ENCODE data around the gene PTPRD. TPM values are rescaled to one million over a fixed set of nuclear protein-coding genes. Genes with fewer than 3 reads are reported as not detected.

The PTPRD gene
- total and polyA plus RNA-seq, 5 experiments from 2014 or later, result not detected

- Mint-ChIP-seq H3K4me1 (no peaks in the 10 kb centered on the region), H3K27me3 (no peaks in the 10 kb centered on the region), H3K36me3 (no peaks in the 10 kb centered on the region), H3K9me3 (peaks cover 0 to 4% (median 0%) of the 10 kb centered on the region in 9 donors), H3K27ac (no peak overlapping the region), H3K4me3 (no peak overlapping the region)
- DNase-seq (no peak), ATAC-seq (no peak)
- POLR2A ChIA-PET, result no interaction called here
Measured at GRCh38 chr9:9216934-9217333, 1395.9 kb downstream of the PTPRD start.

DNA sequence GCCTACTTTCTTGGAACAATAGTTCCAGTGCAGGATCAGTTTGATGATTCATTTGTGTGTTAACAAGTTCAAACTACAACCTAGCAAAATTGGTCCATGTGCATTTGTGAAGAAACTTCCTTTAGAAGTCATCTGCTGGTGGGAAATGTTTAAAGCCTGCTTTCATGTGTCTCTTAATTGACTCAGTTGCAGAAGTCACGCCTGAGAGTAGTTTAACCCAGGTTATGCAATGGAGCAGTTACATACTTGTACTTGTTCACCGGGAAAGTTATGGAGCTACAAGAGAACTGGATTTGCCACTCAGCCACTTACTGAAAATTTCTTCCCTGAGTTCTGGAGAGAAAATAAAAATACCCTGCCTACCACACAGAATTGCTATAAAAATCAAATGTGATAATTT is 1397.8 kb downstream of the PTPRD start:
- H3K4me1 Mint-ChIP-seq, result no peaks in the 10 kb centered on the region
- H3K4me3 Mint-ChIP-seq, result no peak overlapping the region
- peaks cover 0 to 4% (median 0%) of the 10 kb centered on the region in 9 donors for H3K9me3 Mint-ChIP-seq
- ATAC-seq (no peak), DNase-seq (no peak)
- no peaks in the 10 kb centered on the region for H3K27me3 Mint-ChIP-seq
- no peaks in the 10 kb centered on the region for H3K36me3 Mint-ChIP-seq
- H3K27ac Mint-ChIP-seq, result no peak overlapping the region
- POLR2A ChIA-PET, result no interaction called here

DNA sequence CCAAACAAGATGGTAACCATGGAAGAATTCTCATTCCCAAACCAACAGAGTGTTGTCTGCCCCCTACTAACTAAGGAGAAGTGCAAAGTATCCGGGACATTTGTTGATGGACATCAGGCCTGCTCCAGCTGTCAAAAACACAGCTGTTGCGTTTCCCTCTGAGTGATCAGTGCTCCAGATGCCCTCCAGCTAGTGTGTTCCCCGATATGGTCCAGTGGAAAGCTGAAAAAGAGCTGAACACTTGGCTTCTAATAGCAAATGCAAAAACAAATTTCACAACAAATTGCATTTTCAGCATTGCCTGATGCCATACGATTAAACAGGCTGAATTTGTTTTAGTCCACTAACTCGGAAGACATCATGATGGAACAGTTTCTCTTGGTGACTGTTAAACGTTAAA is 1398.7 kb downstream of the PTPRD start:
- ATAC-seq (no peak), DNase-seq (no peak)
- Mint-ChIP-seq H3K27ac (no peak overlapping the region), H3K4me3 (no peak overlapping the region), H3K9me3 (peaks cover 0 to 4% (median 0%) of the 10 kb centered on the region in 9 donors), H3K4me1 (no peaks in the 10 kb centered on the region), H3K36me3 (no peaks in the 10 kb centered on the region), H3K27me3 (no peaks in the 10 kb centered on the region)
- POLR2A ChIA-PET, result no interaction called here

DNA sequence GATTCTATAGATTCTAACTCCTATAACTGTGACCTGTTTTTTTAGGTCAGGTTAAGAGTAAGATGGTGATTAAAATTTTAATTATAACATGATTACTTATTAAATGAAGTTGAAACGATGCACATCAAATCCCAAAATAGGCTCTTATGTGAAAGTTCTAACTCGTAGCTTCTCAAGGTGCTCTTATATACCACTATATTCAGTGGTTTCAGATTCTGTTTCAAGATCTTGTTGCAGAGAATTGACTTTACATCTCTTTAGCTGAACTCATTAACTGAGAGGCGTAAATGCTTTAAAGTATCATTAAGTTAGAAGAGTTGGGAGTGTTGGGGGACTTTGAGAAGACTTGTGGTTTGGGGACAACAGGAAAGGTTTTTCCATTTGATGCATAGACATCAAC is 1399.8 kb downstream of the PTPRD start:
- Mint-ChIP-seq H3K4me1 (no peaks in the 10 kb centered on the region), H3K27me3 (no peaks in the 10 kb centered on the region), H3K36me3 (no peaks in the 10 kb centered on the region), H3K27ac (no peak overlapping the region), H3K9me3 (peaks cover 0 to 4% (median 0%) of the 10 kb centered on the region in 9 donors), H3K4me3 (no peak overlapping the region)
- POLR2A ChIA-PET, result no interaction called here
- ATAC-seq (no peak), DNase-seq (no peak)

GRCh38 chr9:9202276-9202675 is 1410.5 kb downstream of the PTPRD start:
- H3K4me3 Mint-ChIP-seq, result no peak overlapping the region
- H3K36me3 Mint-ChIP-seq, result no peaks in the 10 kb centered on the region
- POLR2A ChIA-PET, result no interaction called here
- peaks cover 0 to 5% (median 0%) of the 10 kb centered on the region in 5 donors for H3K27me3 Mint-ChIP-seq
- DNase-seq, result no peak
- no peak for ATAC-seq
- no peak overlapping the region for H3K27ac Mint-ChIP-seq
- peaks cover 0 to 21% (median 5%) of the 10 kb centered on the region in 9 donors for H3K9me3 Mint-ChIP-seq
- H3K4me1 Mint-ChIP-seq, result no peaks in the 10 kb centered on the region

- H3K36me3 Mint-ChIP-seq, result no peaks in the 10 kb centered on the region
Measured at GRCh38 chr9:9186086-9186485, 1426.7 kb downstream of the PTPRD start.

GRCh38 chr9:9182431-9182830 is 1430.4 kb downstream of the PTPRD start:
- DNase-seq, result no peak
- no peaks in the 10 kb centered on the region for H3K36me3 Mint-ChIP-seq
- no peak overlapping the region for H3K4me3 Mint-ChIP-seq

More at GRCh38 chr9:9186086-9186485, 1426.7 kb downstream of the PTPRD start:
- no peak for ATAC-seq
- POLR2A ChIA-PET, result no interaction called here
- no peak for DNase-seq
- peaks cover 0 to 16% (median 4%) of the 10 kb centered on the region in 9 donors for H3K9me3 Mint-ChIP-seq
- H3K4me3 Mint-ChIP-seq, result no peak overlapping the region
- no peak overlapping the region for H3K27ac Mint-ChIP-seq
- no peaks in the 10 kb centered on the region for H3K4me1 Mint-ChIP-seq
- H3K27me3 Mint-ChIP-seq, result no peaks in the 10 kb centered on the region

DNA sequence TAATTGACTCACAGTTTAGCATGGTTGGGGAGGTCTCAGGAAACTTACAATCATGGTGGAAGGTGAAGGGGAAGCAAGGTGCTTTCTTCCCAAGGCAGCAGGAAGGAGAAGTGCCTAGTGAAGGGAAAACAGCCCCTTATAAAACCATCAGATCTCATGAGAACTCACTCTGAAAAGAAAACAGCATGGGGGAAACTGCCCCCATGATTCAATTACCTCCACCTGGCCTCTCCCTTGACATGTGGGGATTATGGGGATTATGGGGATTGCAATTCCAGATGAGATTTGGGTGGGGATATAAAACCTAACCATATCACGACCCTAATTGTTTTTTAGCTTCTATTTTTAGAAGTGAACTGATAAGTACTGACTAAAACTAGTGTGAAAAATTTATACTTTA is 1435.7 kb downstream of the PTPRD start:
- Mint-ChIP-seq H3K9me3 (peaks cover 0 to 14% (median 2%) of the 10 kb centered on the region in 9 donors), H3K4me3 (no peak overlapping the region), H3K4me1 (no peaks in the 10 kb centered on the region), H3K27ac (no peak overlapping the region), H3K36me3 (no peaks in the 10 kb centered on the region), H3K27me3 (peaks cover 0 to 3% (median 0%) of the 10 kb centered on the region in 5 donors)
- DNase-seq (no peak), ATAC-seq (no peak)
- POLR2A ChIA-PET, result no interaction called here

More at GRCh38 chr9:9182431-9182830, 1430.4 kb downstream of the PTPRD start:
- H3K27ac Mint-ChIP-seq, result no peak overlapping the region
- H3K4me1 Mint-ChIP-seq, result no peaks in the 10 kb centered on the region
- no peaks in the 10 kb centered on the region for H3K27me3 Mint-ChIP-seq
- POLR2A ChIA-PET, result no interaction called here
- H3K9me3 Mint-ChIP-seq, result peaks cover 0 to 6% (median 0%) of the 10 kb centered on the region in 9 donors
- ATAC-seq, result no peak

DNA sequence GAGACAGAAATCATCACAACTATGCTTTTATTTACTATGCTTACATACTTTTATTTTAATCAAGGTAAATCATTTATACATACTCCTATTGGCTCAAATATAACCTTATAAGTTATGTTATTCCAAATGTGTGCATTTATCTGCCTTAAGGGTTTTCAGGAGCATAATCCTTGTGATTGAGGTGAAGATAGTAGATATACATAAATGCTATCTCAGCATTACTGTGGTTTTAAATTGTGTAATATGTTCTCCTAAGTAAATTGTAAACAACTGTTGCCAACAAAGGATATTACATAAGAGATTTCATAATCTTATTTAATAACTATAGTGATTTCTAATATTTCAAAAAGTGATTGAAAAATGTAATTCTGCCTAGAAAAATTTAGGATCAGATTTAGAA is 1438.4 kb downstream of the PTPRD start:
- POLR2A ChIA-PET, result no interaction called here
- Mint-ChIP-seq H3K36me3 (no peaks in the 10 kb centered on the region), H3K9me3 (peaks cover 0 to 15% (median 2%) of the 10 kb centered on the region in 9 donors), H3K27ac (no peak overlapping the region), H3K27me3 (peaks cover 0 to 3% (median 0%) of the 10 kb centered on the region in 5 donors), H3K4me3 (no peak overlapping the region), H3K4me1 (no peaks in the 10 kb centered on the region)
- DNase-seq (no peak), ATAC-seq (no peak)

GRCh38 chr9:9173264-9173663 is 1439.5 kb downstream of the PTPRD start:
- H3K4me3 Mint-ChIP-seq, result no peak overlapping the region
- H3K27ac Mint-ChIP-seq, result no peak overlapping the region
- H3K4me1 Mint-ChIP-seq, result no peaks in the 10 kb centered on the region
- peaks cover 0 to 15% (median 2%) of the 10 kb centered on the region in 9 donors for H3K9me3 Mint-ChIP-seq
- peaks cover 0 to 3% (median 0%) of the 10 kb centered on the region in 5 donors for H3K27me3 Mint-ChIP-seq
- ATAC-seq (no peak), DNase-seq (no peak)
- H3K36me3 Mint-ChIP-seq, result no peaks in the 10 kb centered on the region
- POLR2A ChIA-PET, result no interaction called here

DNA sequence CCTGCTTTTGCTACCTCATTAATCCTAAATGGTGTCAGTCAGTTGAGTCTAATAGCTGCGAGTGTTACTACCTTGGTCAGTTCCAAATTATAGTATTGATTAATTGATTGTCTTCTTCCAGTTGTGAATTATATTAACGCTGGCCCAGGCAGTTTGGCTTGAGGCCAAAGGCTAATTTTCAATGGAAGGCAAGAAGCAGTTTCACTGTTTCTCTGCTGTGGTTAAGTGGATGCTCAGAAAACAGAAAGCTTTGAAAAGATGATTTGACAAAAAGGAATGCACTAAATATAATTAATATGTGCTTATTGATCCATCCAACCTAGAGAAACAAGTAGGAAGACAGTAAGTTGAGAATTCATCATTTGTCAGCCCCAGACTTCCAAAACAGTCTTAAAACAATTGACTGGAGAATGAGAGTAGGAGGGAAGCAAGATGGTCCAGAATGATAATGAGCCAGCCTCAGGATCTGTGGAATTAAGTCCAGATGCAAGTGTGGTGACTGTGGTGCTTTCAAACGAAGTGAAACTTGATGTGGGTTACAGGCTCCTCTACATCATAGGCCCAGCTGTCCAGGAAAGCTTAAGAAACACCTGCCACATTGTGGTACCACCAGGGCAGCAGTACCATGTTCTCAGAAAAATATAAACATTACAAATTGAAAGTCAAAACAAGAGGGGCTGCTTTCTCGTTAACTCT is 1442.2 kb downstream of the PTPRD start:
- Mint-ChIP-seq H3K27ac (no peak overlapping the region), H3K4me1 (no peaks in the 10 kb centered on the region), H3K27me3 (peaks cover 0 to 3% (median 0%) of the 10 kb centered on the region in 5 donors), H3K36me3 (no peaks in the 10 kb centered on the region), H3K4me3 (no peak overlapping the region), H3K9me3 (peaks cover 0 to 15% (median under 1%) of the 10 kb centered on the region in 9 donors)
- ATAC-seq (no peak), DNase-seq (no peak)
- POLR2A ChIA-PET, result no interaction called here

- POLR2A ChIA-PET, result no interaction called here
- ATAC-seq, result no peak
- no peak for DNase-seq
- H3K4me1 Mint-ChIP-seq, result no peaks in the 10 kb centered on the region
- no peaks in the 10 kb centered on the region for H3K36me3 Mint-ChIP-seq
- no peak overlapping the region for H3K4me3 Mint-ChIP-seq
- no peak overlapping the region for H3K27ac Mint-ChIP-seq
- no peaks in the 10 kb centered on the region for H3K27me3 Mint-ChIP-seq
- H3K9me3 Mint-ChIP-seq, result peaks cover 0 to 5% (median 0%) of the 10 kb centered on the region in 9 donors
Measured at GRCh38 chr9:9142001-9142400, 1470.8 kb downstream of the PTPRD start.

GRCh38 chr9:9133526-9133925 is 1479.3 kb downstream of the PTPRD start:
- no peak overlapping the region for H3K27ac Mint-ChIP-seq
- no peak for DNase-seq
- ATAC-seq, result no peak
- H3K27me3 Mint-ChIP-seq, result no peaks in the 10 kb centered on the region
- POLR2A ChIA-PET, result no interaction called here
- no peaks in the 10 kb centered on the region for H3K36me3 Mint-ChIP-seq
- no peak overlapping the region for H3K4me3 Mint-ChIP-seq
- peaks cover 0 to 3% (median 0%) of the 10 kb centered on the region in 9 donors for H3K9me3 Mint-ChIP-seq
- no peaks in the 10 kb centered on the region for H3K4me1 Mint-ChIP-seq

DNA sequence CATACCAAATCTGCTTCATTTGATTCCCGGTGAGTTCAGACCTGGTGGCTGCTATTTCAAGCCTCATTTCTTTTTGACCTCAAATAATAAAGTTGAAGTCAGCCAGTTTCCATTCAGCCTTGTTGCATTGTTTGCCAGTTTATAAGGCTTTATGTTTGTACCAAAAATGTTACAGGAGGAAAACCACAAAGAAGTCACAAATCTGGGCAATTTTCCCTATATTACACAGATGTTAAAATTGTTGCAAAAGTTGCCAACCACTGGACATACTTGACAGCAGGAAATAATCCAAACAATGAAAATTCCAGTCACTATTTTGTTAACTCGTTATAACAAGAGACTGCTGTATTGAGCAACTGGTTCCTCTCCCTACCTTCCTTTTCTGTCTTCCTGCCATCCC is 1488.2 kb downstream of the PTPRD start:
- H3K36me3 Mint-ChIP-seq, result no peaks in the 10 kb centered on the region

More for the DNA sequence above, 1488.2 kb downstream of the PTPRD start:
- Mint-ChIP-seq H3K4me3 (no peak overlapping the region), H3K9me3 (peaks cover 0 to 10% (median 0%) of the 10 kb centered on the region in 9 donors), H3K27ac (no peak overlapping the region), H3K4me1 (no peaks in the 10 kb centered on the region), H3K27me3 (no peaks in the 10 kb centered on the region)
- DNase-seq (no peak), ATAC-seq (no peak)
- POLR2A ChIA-PET, result no interaction called here

Data from naive thymus-derived CD8-positive, alpha-beta T cell (primary cell).